Mucosa of descending colon (tissue), 3 donors: ENCODE measurements around the gene ANKRD10. TPM values are rescaled to one million over a fixed set of nuclear protein-coding genes. Genes with fewer than 3 reads are reported as not detected.

Experiments used
- ATAC-seq: fragments of 200-7000 bp; cut with Tn5 transposase; one replicate; pipeline ENCODE4 v1.9.1; 2020; ENCODE audit warnings: mild to moderate bottlenecking, moderate library complexity
- DNase-seq, 3 donors: peaks; one replicate each; pipeline ENCODE4 v3.0.0-alpha.2; 2020
- H3K36me3 ChIP-seq: fragments of 200-600 bp; one replicate; pipeline ENCODE4 v1.8.0; 2021; ENCODE audit warnings: low read depth, mild to moderate bottlenecking
- H3K4me1 ChIP-seq: fragments of 200-600 bp; one replicate; pipeline ENCODE4 v1.8.0; 2021; ENCODE audit warnings: low read depth, mild to moderate bottlenecking
- H3K4me3 ChIP-seq: fragments of 200-600 bp; one replicate; pipeline ENCODE4 v1.8.0; 2021; ENCODE audit warnings: mild to moderate bottlenecking
- H3K9me3 ChIP-seq: fragments of 200-600 bp; one replicate; pipeline ENCODE4 v1.8.0; 2021; ENCODE audit warnings: mild to moderate bottlenecking
- CTCF ChIP-seq: fragments of 200-600 bp; IDR thresholded peaks from one replicate; pipeline ENCODE4 v1.8.0; 2022; ENCODE audit warnings: antibody characterized with exemption, mild to moderate bottlenecking
- intact Hi-C, 2 donors: fragments of 100-400 bp; cut with DNase I in 1 of 2; cut with micrococcal nuclease in 1 of 2; formaldehyde crosslinking; loops; one replicate each; pipeline versions ENCODE4 v1.11.0 to v1.11.1; 2022; cut with DNase I, micrococcal nuclease
- total RNA-seq, 3 donors: library from RNA; stranded (reverse); fragmentation: NEBNext Ultra II Directional in 2 of 3; extraction: Animal tissue kit (Norgen Biotek cat#: 25700) in 2 of 3; gene quantifications; one replicate each; pipeline versions ENCODE4 v1.2.1 to v1.2.4, GENCODE V29; 2021 to 2023
- donor health status: DM: no; HTN: no; CAD: no; lungs with moderate emphysema.
- donor health status: DM: no; HTN: no; CAD: no.
- donor health status: DM: no; HTN: yes; CAD: no.

Gene ANKRD10
- total RNA-seq, 3 donors from 2014 or later, result 120 to 157 (median 155) TPM

GRCh38 chr13:110832205-110832479, 82.7 kb downstream of the ANKRD10 start:
- no peaks in the 10 kb centered on the region for H3K9me3 ChIP-seq
- DNase-seq (no peak), ATAC-seq (no peak)
- H3K36me3 ChIP-seq, result no peaks in the 10 kb centered on the region
- no peak overlapping the region for H3K4me3 ChIP-seq
- intact Hi-C loops, result no loop called here
- no peaks in the 10 kb centered on the region for H3K4me1 ChIP-seq
- TF ChIP-seq CTCF, result no peak

- Histone ChIP-seq H3K9me3 (no peaks in the 10 kb centered on the region), H3K36me3 (no peaks in the 10 kb centered on the region), H3K4me3 (no peak overlapping the region), H3K4me1 (no peaks in the 10 kb centered on the region)
- intact Hi-C loops, result no loop called here
- ATAC-seq, result peak; percentile 10
- no peak for TF ChIP-seq CTCF
- no peak for DNase-seq
Measured at GRCh38 chr13:110831437-110832204, 83.2 kb downstream of the ANKRD10 start.

GRCh38 chr13:110830800-110831371, 84.0 kb downstream of the ANKRD10 start:
- H3K36me3 ChIP-seq, result no peaks in the 10 kb centered on the region
- H3K4me3 ChIP-seq, result no peak overlapping the region
- H3K9me3 ChIP-seq, result no peaks in the 10 kb centered on the region
- no peak for TF ChIP-seq CTCF
- no peak for DNase-seq
- no peak for ATAC-seq
- H3K4me1 ChIP-seq, result no peaks in the 10 kb centered on the region
- intact Hi-C loops, result no loop called here

GRCh38 chr13:110830331-110830730, 84.5 kb downstream of the ANKRD10 start:
- intact Hi-C loops, result no loop called here
- H3K9me3 ChIP-seq, result no peaks in the 10 kb centered on the region
- no peak for TF ChIP-seq CTCF
- no peaks in the 10 kb centered on the region for H3K36me3 ChIP-seq
- H3K4me1 ChIP-seq, result no peaks in the 10 kb centered on the region
- no peak for DNase-seq
- no peak overlapping the region for H3K4me3 ChIP-seq
- ATAC-seq, result no peak

GRCh38 chr13:110829486-110829885, 85.4 kb downstream of the ANKRD10 start:
- Histone ChIP-seq H3K4me1 (no peaks in the 10 kb centered on the region), H3K9me3 (no peaks in the 10 kb centered on the region), H3K36me3 (no peaks in the 10 kb centered on the region), H3K4me3 (no peak overlapping the region)
- TF ChIP-seq CTCF, result no peak
- intact Hi-C loops, result no loop called here
- no peak for ATAC-seq
- DNase-seq, result no peak
